Naive thymus-derived CD8-positive, alpha-beta T cell (primary cell): ENCODE data around the gene KCNH6. TPM values are rescaled to one million over a fixed set of nuclear protein-coding genes. Genes with fewer than 3 reads are reported as not detected.

ENCODE experiments used
- ATAC-seq, 2 donors: fragments of 150-1000 bp; cut with Tn5 transposase in 1 of 2; sonication (Bioruptor Pico), chemical (Tn5 transposase) in 1 of 2; 1 replicate in 1 of 2; 2 replicates in 1 of 2; pipeline ENCODE4 v1.10.0; 2021; ENCODE audit warnings: mild to moderate bottlenecking in 2 of 2, moderate library complexity in 2 of 2
- POLR2A ChIA-PET: fragments of 350-600 bp; sonication (Branson Sonifier 250); formaldehyde crosslinking; loops from one replicate; lab custom pipeline; 2021; ENCODE audit warnings: antibody characterized with exemption; lab: Charles Lee
- DNase-seq, 10 donors: peaks; one replicate each; pipeline versions ENCODE4 v3.0.0 to v3.0.0-alpha.2; 2020 to 2022
- H3K27ac Mint-ChIP-seq, 10 donors: one replicate each; pipeline ENCODE4 v1.8.0; 2020 to 2022; ENCODE audit warnings: mild to moderate bottlenecking in 10 of 10, mixed read lengths in 10 of 10, moderate library complexity in 4 of 10, inconsistent platforms in 1 of 10
- H3K27me3 Mint-ChIP-seq, 5 donors: one replicate each; pipeline ENCODE4 v1.8.0; 2021 to 2022; ENCODE audit warnings: mixed read lengths in 5 of 5
- H3K36me3 Mint-ChIP-seq, 3 donors: one replicate each; pipeline ENCODE4 v1.8.0; 2020 to 2022; ENCODE audit warnings: mixed read lengths in 3 of 3, mild to moderate bottlenecking in 2 of 3, inconsistent platforms in 1 of 3
- H3K4me1 Mint-ChIP-seq, 4 donors: one replicate each; pipeline ENCODE4 v1.8.0; 2021 to 2022; ENCODE audit warnings: mixed read lengths in 4 of 4
- H3K4me3 Mint-ChIP-seq, 10 donors: one replicate each; pipeline ENCODE4 v1.8.0; 2020 to 2022; ENCODE audit warnings: mild to moderate bottlenecking in 10 of 10, mixed read lengths in 10 of 10, moderate library complexity in 6 of 10, inconsistent platforms in 1 of 10
- H3K9me3 Mint-ChIP-seq, 9 donors: one replicate each; pipeline ENCODE4 v1.8.0; 2020 to 2022; ENCODE audit warnings: mixed read lengths in 9 of 9, mild to moderate bottlenecking in 3 of 9, inconsistent platforms in 1 of 9, moderate library complexity in 1 of 9
- polyA plus RNA-seq, 3 donors: library from polyadenylated mRNA; unstranded; fragments of 300-500 nt; fragmentation: Illumina TruSeq; gene quantifications; one replicate each; pipeline ENCODE4 v1.2.3, GENCODE V29; 2021
- total RNA-seq, 8 experiments: library from RNA in 2 of 8; stranded (reverse) in 2 of 8; gene quantifications; one replicate each; pipeline ENCODE4 v1.2.3 and lab custom pipeline; 2021 to 2026

Gene KCNH6
- total and polyA plus RNA-seq, 5 experiments from 2014 or later, result not detected

DNA sequence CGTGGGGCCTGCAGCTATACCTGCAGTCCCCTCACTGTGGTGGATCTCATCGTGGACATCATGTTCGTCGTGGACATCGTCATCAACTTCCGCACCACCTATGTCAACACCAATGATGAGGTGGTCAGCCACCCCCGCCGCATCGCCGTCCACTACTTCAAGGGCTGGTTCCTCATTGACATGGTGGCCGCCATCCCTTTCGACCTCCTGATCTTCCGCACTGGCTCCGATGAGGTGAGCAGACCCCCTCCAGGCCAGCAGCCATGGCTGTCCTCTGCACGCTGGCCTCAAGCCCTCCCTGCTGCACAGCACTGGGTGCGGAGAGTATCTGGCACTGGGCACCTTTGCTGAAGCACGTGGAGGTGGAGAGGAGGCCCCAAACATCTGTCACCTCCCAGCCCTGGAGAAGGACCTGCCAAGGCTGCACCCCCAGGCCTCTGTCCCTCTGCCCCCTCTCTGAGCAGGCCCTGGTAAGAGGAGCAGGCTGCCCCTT lies 11.0 kb downstream of the KCNH6 start:
- Mint-ChIP-seq H3K9me3 (no peaks in the 10 kb centered on the region), H3K27ac (no peak overlapping the region), H3K36me3 (no peaks in the 10 kb centered on the region), H3K27me3 (peaks cover 6 to 27% (median 24%) of the 10 kb centered on the region in 5 donors), H3K4me1 (peaks cover 0 to 10% (median 7%) of the 10 kb centered on the region in 4 donors), H3K4me3 (no peak overlapping the region)
- DNase-seq, result no peak
- POLR2A ChIA-PET, result no interaction called here
- ATAC-seq, result no peak

DNA sequence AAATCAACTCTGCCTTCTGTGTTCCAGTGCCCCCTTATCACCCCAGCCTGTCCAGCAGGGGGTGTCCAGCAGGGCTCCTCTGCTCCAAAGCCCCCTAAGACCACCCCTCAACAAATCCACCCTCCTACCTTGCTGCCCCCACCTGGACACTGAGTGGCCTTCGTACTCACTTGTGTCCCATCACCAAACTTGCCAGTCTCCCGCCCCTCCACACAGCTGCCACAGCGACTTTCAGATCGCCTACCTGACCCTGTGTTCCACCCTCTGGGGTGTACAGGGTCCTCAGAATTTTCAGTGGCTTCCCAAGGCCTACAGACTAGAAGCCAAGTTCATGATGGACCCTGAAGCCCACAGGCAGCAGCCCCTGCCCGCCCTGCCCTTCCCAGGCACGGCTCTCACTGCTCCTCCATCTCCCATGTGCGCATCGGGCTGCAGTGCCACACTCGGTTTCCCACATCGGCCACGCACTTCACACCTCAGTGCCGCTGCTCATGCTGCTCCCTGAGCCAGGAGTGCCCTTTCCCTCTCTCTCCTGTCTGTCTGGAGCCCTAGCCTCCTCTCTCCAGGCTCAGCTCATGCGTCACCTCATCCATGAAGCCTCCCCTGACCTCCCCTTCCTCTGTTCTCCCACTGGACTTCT lies 11.8 kb downstream of the KCNH6 start:
- POLR2A ChIA-PET, result no interaction called here
- ATAC-seq (no peak), DNase-seq (no peak)
- peak overlapping the region in 1 of 10 donors; percentile 6 for H3K27ac Mint-ChIP-seq
- H3K4me1 Mint-ChIP-seq, result peaks cover 0 to 11% (median 8%) of the 10 kb centered on the region in 4 donors
- H3K36me3 Mint-ChIP-seq, result no peaks in the 10 kb centered on the region
- peaks cover 0 to 4% (median 0%) of the 10 kb centered on the region in 9 donors for H3K9me3 Mint-ChIP-seq
- H3K27me3 Mint-ChIP-seq, result peaks cover 14 to 35% (median 32%) of the 10 kb centered on the region in 5 donors
- no peak overlapping the region for H3K4me3 Mint-ChIP-seq

DNA sequence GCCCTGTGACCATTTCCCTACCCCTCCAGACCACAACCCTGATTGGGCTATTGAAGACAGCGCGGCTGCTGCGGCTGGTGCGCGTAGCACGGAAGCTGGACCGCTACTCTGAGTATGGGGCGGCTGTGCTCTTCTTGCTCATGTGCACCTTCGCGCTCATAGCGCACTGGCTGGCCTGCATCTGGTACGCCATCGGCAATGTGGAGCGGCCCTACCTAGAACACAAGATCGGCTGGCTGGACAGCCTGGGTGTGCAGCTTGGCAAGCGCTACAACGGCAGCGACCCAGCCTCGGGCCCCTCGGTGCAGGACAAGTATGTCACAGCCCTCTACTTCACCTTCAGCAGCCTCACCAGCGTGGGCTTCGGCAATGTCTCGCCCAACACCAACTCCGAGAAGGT lies 12.5 kb downstream of the KCNH6 start:
- peaks cover 0 to 11% (median 9%) of the 10 kb centered on the region in 4 donors for H3K4me1 Mint-ChIP-seq
- peaks cover 14 to 39% (median 34%) of the 10 kb centered on the region in 5 donors for H3K27me3 Mint-ChIP-seq
- no peak for DNase-seq
- POLR2A ChIA-PET, result no interaction called here
- H3K27ac Mint-ChIP-seq, result no peak overlapping the region
- no peak for ATAC-seq
- H3K4me3 Mint-ChIP-seq, result no peak overlapping the region
- H3K9me3 Mint-ChIP-seq, result peaks cover 0 to 4% (median 0%) of the 10 kb centered on the region in 9 donors
- no peaks in the 10 kb centered on the region for H3K36me3 Mint-ChIP-seq

DNA sequence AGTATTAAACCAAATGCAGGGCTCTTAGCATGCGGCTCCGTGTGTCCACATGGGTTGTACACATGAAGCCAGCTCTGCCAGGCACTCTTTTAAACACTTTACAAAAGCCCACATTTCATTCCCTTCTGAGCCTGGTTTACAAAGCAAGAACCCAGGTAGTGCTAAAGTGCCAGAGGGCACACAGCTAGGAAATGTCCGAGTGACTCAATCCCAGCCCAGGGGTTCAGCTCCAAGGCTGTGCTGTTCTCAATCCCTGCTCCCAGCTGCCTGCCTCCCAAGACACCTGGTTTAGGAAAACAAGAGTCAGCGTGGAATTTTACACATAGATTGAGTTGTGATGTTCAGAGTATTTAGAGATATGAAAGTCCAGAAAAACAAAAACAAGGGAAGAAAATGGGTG lies 13.8 kb downstream of the KCNH6 start:
- Mint-ChIP-seq H3K27ac (peak overlapping the region in 1 of 10 donors; percentile 18), H3K4me1 (peaks cover 0 to 11% (median 9%) of the 10 kb centered on the region in 4 donors), H3K4me3 (peak overlapping the region in 1 of 10 donors; percentile 25), H3K36me3 (no peaks in the 10 kb centered on the region), H3K27me3 (peaks cover 14 to 39% (median 35%) of the 10 kb centered on the region in 5 donors), H3K9me3 (peaks cover 0 to 4% (median 0%) of the 10 kb centered on the region in 9 donors)
- DNase-seq (peak in 1 of 10 donors; percentile 30), ATAC-seq (no peak)
- POLR2A ChIA-PET, result no interaction called here

DNA sequence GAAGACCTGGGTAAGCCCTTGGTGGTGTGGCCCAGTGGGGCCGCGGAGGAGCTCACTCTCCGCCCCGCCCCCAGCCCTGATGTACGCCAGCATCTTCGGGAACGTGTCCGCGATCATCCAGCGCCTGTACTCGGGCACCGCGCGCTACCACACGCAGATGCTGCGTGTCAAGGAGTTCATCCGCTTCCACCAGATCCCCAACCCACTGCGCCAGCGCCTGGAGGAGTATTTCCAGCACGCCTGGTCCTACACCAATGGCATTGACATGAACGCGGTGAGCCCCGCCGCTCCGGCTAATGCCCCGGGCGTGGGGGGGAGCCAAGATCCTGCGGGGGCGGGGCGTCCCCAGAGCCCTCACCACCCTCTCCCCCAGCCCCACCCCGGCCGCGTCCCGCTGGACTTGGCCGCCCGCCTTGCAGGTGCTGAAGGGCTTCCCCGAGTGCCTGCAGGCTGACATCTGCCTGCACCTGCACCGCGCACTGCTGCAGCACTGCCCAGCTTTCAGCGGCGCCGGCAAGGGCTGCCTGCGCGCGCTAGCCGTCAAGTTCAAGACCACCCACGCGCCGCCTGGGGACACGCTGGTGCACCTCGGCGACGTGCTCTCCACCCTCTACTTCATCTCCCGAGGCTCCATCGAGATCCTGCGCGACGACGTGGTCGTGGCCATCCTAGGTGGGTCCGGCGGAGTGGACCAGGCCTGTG lies 15.0 kb downstream of the KCNH6 start:
- Mint-ChIP-seq H3K27me3 (peaks cover 14 to 39% (median 35%) of the 10 kb centered on the region in 5 donors), H3K4me3 (peak overlapping the region in 8 of 10 donors; percentile 26 to 76 (median 60)), H3K36me3 (no peaks in the 10 kb centered on the region), H3K4me1 (peaks cover 0 to 11% (median 8%) of the 10 kb centered on the region in 4 donors), H3K9me3 (peaks cover 0 to 4% (median 0%) of the 10 kb centered on the region in 9 donors), H3K27ac (no peak overlapping the region)
- peak in 1 of 10 donors; percentile 8 for DNase-seq
- POLR2A ChIA-PET, result no interaction called here
- ATAC-seq, result peak; percentile 50 to 66

DNA sequence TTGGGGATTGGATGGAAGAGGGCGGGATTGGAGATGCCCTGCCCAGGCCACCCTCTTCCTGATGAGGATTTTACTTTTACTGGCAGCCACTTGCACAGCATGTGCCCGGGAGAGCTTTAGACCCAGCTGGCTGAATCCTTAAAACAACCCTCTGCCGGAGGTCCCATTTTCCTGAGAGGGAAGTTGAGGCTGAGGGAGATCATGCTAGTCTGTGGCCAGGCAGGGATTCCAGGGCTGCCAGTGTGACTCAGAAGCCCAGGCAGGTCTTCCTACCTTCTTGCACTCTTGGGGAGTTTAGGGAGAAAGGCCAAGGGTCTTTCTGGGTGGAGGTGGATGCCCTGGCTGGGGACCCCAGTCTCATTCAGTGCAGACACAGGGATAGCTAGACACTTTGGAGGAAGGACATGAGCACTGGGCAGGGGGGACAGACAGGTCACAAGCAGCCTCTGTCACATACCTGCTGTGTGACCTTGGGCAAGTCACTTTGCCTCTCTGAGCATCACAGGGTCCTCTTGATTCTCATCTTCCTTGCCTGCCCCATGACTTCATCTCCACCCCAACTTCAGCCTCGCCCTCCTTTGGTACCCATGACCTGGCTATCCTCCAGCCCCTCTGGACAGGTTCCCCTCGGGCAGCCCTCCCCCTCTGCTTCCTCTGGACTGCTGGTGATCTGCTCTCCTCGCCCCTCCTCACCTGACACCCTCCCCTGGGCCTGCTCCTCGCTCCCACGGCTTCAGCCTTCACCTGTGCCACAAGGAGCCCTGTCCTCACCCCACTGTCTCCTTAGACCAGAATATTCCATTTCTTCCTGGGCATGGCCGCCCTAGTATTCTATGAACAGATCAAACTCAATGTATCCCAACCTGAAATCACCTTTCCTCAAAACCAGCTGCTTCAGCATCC lies 15.8 kb downstream of the KCNH6 start:
- no peaks in the 10 kb centered on the region for H3K36me3 Mint-ChIP-seq
- H3K9me3 Mint-ChIP-seq, result peaks cover 0 to 4% (median 0%) of the 10 kb centered on the region in 9 donors
- POLR2A ChIA-PET, result no interaction called here
- ATAC-seq (no peak), DNase-seq (no peak)
- H3K4me3 Mint-ChIP-seq, result peak overlapping the region in 9 of 10 donors; percentile 8 to 76 (median 60)
- H3K27me3 Mint-ChIP-seq, result peaks cover 14 to 39% (median 35%) of the 10 kb centered on the region in 5 donors
- H3K4me1 Mint-ChIP-seq, result peaks cover 0 to 11% (median 8%) of the 10 kb centered on the region in 4 donors
- peak overlapping the region in 1 of 10 donors; percentile 44 for H3K27ac Mint-ChIP-seq

DNA sequence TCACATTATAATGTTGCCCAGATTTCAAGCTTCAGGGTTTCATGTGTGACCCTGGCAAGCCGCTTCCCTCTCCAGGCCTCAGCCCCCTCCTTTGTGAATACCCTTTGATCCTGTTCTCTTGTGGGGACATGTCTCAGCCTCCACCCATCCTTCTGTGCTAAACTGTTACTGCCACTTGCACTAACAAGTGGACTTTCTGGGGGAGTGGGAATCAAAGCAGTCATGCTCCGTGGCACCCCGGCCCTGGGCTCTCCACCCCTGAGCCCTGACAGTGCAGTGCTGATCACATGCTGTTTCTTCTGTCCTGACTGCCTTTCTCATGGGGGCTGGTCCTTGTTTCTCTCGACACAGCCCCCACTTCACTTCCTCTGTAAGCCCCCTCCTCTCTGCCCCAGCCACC lies 17.4 kb downstream of the KCNH6 start:
- DNase-seq (peak in 1 of 10 donors; percentile 41), ATAC-seq (no peak)
- Mint-ChIP-seq H3K36me3 (no peaks in the 10 kb centered on the region), H3K9me3 (peaks cover 0 to 4% (median 0%) of the 10 kb centered on the region in 9 donors), H3K27ac (no peak overlapping the region), H3K4me1 (peaks cover 0 to 11% (median 7%) of the 10 kb centered on the region in 4 donors), H3K4me3 (peak overlapping the region in 1 of 10 donors; percentile 1), H3K27me3 (peaks cover 12 to 37% (median 22%) of the 10 kb centered on the region in 5 donors)
- POLR2A ChIA-PET, result no interaction called here

DNA sequence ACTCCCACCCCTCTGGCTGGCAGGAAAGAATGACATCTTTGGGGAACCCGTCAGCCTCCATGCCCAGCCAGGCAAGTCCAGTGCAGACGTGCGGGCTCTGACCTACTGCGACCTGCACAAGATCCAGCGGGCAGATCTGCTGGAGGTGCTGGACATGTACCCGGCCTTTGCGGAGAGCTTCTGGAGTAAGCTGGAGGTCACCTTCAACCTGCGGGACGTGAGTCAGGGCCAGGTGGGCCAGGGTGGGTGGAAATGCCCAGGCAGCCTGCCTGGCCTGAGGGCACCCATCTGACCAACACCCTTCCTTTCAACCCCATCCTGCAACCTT lies 19.0 kb downstream of the KCNH6 start:
- no peak overlapping the region for H3K27ac Mint-ChIP-seq
- peaks cover 0 to 11% (median 5%) of the 10 kb centered on the region in 4 donors for H3K4me1 Mint-ChIP-seq
- peaks cover 0 to 4% (median 0%) of the 10 kb centered on the region in 9 donors for H3K9me3 Mint-ChIP-seq
- no peak overlapping the region for H3K4me3 Mint-ChIP-seq
- POLR2A ChIA-PET, result no interaction called here
- H3K27me3 Mint-ChIP-seq, result peaks cover 12 to 30% (median 19%) of the 10 kb centered on the region in 5 donors
- DNase-seq (no peak), ATAC-seq (no peak)
- no peaks in the 10 kb centered on the region for H3K36me3 Mint-ChIP-seq

DNA sequence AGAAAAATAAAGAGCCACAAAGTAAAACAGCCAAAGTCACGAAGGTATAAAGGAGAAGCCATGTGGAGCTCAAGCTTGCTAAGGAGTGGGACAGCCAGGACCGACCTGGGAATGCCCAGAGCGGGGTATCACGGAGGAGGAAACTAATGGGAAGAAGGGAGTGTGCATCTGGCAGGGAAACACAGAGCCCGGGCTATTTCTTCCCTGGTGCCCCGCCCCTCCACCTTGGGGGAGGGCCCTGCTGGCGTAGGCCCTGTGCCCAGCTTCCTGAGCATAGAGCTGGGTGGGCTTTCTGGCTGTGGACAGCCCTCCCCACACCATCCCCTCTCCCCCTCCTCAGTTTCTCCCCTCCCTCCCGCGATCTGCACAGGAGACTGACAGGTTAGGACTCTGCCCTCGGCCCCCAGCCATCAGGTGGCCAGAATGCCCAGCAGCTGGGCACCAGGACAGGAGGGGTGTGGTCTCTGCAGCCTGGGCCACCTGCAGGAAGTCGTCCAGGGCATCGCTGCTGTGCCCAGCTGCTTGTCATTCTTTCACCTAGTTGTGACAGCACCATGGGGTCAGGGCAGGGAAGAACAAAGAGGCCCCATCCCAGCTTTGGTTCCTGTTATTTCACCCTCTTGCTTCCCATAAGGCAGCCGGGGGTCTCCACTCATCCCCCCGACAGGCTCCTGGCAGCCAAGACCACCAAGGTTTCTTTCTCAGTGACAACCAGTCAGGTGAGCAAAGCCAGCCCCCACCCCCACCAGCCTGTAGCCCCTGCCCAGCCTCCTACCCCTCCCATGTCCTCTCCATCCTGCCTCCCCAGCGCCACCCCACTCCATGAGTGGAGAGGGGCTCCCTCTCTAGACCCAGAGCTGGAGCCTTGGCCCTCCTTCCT lies 20.0 kb downstream of the KCNH6 start:
- DNase-seq (peak in 1 of 10 donors; percentile 41), ATAC-seq (no peak)
- Mint-ChIP-seq H3K4me3 (no peak overlapping the region), H3K27me3 (peaks cover 12 to 22% (median 15%) of the 10 kb centered on the region in 5 donors), H3K4me1 (peaks cover 0 to 11% (median 5%) of the 10 kb centered on the region in 4 donors), H3K36me3 (no peaks in the 10 kb centered on the region), H3K9me3 (peaks cover 0 to 4% (median 0%) of the 10 kb centered on the region in 9 donors), H3K27ac (no peak overlapping the region)
- POLR2A ChIA-PET, result interaction anchor here (1.2 kb wide), 1 partner anchor 8 kb away, joined by 3 read pairs; no protein-coding TSS in a partner anchor

DNA sequence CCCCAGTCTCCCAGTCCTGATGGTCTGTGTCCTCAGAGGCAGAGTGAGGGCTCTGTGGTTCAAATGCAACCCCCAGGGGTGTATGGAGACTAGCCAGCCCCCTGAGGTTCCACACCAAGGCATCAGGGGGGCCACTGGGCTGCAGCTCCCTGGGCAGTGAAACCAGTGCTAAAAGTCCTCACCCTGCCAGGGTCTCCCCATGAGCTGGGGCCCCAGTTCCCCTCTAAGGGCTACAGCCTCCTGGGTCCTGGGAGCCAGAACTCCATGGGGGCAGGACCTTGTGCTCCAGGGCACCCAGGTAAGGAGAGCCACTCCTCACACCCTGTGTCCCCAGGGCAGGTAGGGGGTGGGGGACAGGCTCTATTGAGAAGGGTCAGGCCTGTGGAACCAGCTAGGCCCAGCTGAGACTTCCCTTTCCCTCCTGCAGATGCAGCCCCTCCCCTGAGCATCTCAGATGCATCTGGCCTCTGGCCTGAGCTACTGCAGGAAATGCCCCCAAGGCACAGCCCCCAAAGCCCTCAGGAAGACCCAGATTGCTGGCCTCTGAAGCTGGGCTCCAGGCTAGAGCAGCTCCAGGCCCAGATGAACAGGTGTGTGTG lies 20.8 kb downstream of the KCNH6 start:
- H3K27ac Mint-ChIP-seq, result no peak overlapping the region

More for the DNA sequence above, 20.8 kb downstream of the KCNH6 start:
- Mint-ChIP-seq H3K9me3 (peaks cover 0 to 4% (median 0%) of the 10 kb centered on the region in 9 donors), H3K36me3 (no peaks in the 10 kb centered on the region), H3K4me3 (no peak overlapping the region), H3K4me1 (peaks cover 0 to 6% (median under 1%) of the 10 kb centered on the region in 4 donors), H3K27me3 (peaks cover 8 to 15% (median 12%) of the 10 kb centered on the region in 5 donors)
- DNase-seq (no peak), ATAC-seq (no peak)
- POLR2A ChIA-PET, result interaction anchor here (1.2 kb wide), 1 partner anchor 8 kb away, joined by 3 read pairs; no protein-coding TSS in a partner anchor
